Renal cortex interstitium (tissue), 11 donors: ENCODE measurements around the gene MIER1. TPM values are rescaled to one million over a fixed set of nuclear protein-coding genes. Genes with fewer than 3 reads are reported as not detected.

ENCODE experiments used
- DNase-seq, 11 donors: peaks; one replicate each; pipeline ENCODE4 v3.0.0-alpha.2; 2013; ENCODE audit warnings: low read depth in 9 of 11, low spot score in 4 of 11; ENCODE audit errors: extremely low read depth in 1 of 11
- polyA plus RNA-seq, 3 donors: library from polyadenylated mRNA; unstranded; fragments of 120-200 nt; gene quantifications; one replicate each; pipeline ENCODE4 v1.2.1, GENCODE V29; 2013; ENCODE audit not compliant: insufficient read length in 3 of 3

The MIER1 gene
- polyA plus RNA-seq, 3 donors, result 35.1 to 41.1 (median 36.3) TPM

DNA sequence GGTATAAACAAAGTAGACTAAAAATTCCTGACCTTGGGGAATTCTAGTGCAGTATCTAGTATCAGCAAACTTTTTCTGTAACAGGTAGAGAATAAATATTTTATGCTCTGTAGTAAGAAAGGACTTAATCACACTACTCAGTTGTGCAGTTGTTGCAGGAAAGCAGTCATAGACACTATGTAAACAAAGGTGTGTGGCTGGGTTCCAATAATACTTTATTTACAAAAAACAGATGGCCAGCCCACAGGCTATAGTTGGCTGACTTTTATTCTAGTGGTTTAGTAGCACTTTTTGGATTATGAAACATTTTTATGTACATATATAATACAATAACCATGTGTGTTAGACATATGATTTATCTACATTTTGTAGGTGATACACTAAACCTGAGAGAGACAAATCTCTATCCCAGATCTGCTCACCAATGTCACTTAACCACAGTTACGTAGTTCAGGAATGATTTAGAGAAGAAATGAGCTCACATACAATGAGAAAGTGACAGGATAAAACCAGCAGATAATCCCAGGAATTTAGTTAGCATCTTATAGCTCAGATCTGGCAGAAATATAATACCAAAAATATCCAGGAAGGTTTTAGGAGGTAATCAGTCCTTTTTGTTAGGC, 56.1 kb downstream of the MIER1 start:
- DNase-seq, result no peak

DNA sequence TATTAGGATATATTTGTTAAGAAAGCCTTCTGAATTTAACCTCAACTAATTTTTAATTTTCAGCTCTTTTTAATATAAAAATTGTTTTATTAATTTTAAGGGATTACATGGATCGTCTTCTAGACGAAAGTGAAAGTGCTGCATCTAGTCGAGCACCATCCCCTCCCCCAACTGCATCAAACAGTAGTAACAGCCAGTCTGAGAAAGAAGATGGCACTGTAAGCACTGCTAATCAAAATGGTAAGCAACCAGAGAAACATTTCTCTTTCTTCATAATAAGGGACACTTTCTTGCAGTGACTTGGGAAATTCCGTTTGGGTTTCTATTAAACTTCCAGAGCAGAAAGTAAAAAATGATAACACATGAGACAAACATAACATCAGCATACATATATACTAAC, 56.9 kb downstream of the MIER1 start:
- no peak for DNase-seq

- DNase-seq, result no peak
Observed at GRCh38 chr1:66982561-66983260, 57.9 kb downstream of the MIER1 start.

- DNase-seq, result no peak
Observed at GRCh38 chr1:66984491-66984890, 59.7 kb downstream of the MIER1 start.

GRCh38 chr1:66985835-66986234, 61.0 kb downstream of the MIER1 start:
- no peak for DNase-seq

- no peak for DNase-seq
Observed at GRCh38 chr1:66993076-66993475, 68.3 kb downstream of the MIER1 start.

DNA sequence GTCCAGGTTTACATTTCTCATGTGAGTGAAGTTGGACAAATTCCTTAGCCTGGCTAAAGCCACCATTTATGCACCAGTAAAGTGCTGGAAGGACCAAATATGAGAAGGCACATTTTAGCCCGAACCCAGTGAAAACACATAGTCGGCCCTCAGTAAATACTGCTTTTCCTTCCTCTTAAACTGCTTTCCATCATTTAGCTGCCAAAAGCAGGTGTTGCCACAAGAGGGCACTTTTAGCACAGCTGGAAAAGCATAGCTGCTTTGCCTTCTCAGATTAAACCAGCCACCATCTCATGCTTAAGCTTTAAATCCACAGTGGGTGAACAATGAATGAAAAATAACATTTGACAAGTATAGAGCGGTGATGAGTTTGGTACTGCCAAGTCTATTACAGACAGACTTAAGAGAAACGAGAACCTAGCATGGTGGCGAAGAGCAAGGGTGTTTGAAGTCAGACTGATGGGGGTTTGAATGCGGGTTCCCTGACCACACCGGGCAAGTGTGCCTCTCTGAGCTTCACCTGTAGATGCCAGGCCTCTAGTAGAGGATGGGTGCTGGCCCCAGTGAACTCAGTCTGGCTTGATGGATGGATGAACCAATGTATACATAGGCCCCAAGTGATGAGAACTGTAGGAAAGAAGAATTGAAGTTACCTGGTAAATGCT, 71.4 kb downstream of the MIER1 start:
- peak in 10 of 11 donors; percentile 42 to 65 (median 54) for DNase-seq

GRCh38 chr1:66998972-66999371, 74.2 kb downstream of the MIER1 start:
- no peak for DNase-seq

GRCh38 chr1:66999640-67000400, 75.0 kb downstream of the MIER1 start:
- DNase-seq, result no peak

DNA sequence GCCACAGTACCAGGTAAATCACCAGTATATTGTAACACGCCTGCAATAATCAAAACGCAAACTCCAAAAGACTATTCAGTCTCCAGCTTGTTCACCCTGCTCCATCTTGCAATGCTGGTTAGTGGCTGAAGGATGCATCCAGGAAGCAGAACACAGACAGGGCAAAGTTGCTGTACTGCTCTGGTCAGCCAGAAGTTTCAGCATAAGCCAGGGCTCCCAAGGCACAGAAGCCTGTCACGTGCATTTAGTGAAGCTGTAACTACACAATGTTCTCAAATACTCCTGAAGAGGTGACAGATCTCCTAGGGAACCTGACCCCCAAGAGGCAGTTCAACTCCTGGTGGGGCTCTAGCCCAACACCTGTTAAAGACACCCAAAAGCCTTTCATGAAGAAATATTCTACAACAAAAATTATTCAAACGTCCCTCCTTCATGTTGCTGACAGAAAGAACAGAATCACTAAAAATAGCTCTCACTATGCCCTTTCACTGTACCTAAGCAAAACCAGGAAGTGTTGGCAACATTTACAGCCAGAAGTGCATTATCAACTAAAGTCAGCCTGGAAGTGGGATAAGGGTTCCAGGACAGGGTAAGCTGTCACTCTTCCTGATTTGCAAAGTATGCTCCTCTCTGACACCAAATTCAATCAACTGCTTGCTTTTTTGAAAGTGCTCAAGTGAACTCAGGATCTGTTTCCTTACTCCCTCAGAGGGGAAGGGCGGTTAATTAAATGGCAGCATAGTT, 77.1 kb downstream of the MIER1 start:
- DNase-seq, result no peak

- DNase-seq, result peak in 1 of 11 donors; percentile 25
Observed at GRCh38 chr1:67004176-67004575, 79.4 kb downstream of the MIER1 start.

DNA sequence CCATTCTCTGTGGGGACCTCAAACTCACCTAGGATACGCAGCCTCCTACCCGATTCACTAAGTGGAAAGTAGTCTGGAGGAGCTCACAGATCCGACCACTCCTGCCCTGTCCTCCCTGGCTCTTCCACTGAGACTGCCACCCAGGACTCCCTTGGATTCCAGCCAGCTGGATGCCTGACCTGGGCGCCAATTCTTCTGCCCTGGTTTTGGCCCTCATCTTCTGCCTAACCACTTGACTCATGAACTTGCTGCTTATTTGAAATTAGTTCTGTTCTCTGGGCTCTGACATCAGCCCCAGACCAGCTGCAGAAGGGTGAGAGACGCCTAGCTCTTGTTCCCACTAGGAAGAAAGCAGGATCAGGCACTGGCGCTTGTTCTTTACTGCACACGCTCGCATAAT, 80.3 kb downstream of the MIER1 start:
- no peak for DNase-seq

DNA sequence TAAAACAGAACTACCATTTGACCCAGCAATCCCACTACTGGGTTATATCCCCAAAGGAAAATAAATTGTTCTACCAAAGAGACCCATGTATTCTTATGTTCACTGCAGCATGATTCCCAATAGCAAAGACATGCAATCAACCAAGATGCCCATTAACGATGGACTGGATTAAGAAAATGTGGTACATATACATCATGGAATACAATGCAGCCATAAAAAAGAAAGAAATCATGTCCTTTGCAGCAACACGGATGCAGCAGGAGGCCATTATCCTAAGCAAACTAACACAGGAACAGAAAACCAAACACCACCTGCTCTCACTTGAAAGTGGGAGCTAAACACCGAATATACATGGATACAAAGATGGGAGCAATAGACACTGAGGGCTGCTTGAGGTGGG, 85.0 kb downstream of the MIER1 start:
- no peak for DNase-seq

- no peak for DNase-seq
Observed at GRCh38 chr1:67013573-67013972, 88.8 kb downstream of the MIER1 start.

DNA sequence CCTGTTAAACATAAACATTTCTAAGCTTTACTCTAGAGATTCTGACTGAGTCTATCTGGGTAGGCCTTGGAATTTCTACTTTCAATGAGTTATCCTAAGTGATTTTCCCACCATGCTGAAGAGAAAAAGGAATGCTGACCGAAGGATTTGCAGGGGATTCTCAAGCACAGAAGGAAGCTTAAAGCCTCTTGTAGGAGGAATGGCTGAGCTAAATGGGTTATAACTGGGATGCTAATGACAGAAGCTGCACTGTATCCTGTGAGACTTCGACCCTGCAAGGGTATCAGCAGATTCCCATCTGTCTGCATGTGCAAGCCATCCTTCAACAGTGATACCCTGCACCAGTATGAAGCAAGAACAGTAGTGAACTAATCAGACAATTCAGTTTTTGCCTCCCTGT, 93.8 kb downstream of the MIER1 start:
- DNase-seq, result no peak

DNA sequence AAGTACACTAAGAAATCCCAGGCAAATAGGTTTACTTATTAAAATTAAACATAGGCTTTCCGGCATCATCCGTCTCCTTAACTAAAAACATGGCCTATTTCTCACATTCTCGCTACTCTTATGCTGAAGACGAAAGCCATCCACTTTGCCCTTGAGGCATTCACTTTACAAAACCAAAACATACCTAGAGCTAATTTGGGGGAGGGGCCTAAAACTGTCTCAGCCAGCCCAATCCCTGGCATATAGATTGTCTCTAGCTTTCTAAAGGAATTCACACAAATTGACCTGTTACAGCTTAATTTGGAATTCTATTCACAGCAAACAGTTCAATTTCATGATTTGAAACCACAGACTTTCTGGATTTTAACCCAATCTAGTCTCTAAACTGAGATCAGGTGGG, 94.3 kb downstream of the MIER1 start:
- DNase-seq, result no peak

GRCh38 chr1:67019600-67020136, 94.9 kb downstream of the MIER1 start:
- peak in 6 of 11 donors; percentile 11 to 22 (median 18) for DNase-seq

- no peak for DNase-seq
Observed at GRCh38 chr1:67020304-67020703, 95.5 kb downstream of the MIER1 start.

- no peak for DNase-seq
Observed at GRCh38 chr1:67020765-67021164, 96.0 kb downstream of the MIER1 start.
